Stimulated activated CD4-positive, alpha-beta T cell treated with anti-CD3 and anti-CD28 coated beads, Interleukin-4, amount 100 ng/mL, for 24 hours (primary cell): ENCODE data around the gene KIAA1328.

Experiments
- DNase-seq: peaks from one replicate; pipeline ENCODE4 v3.0.0-alpha.2; 2020

KIAA1328 gene

DNA sequence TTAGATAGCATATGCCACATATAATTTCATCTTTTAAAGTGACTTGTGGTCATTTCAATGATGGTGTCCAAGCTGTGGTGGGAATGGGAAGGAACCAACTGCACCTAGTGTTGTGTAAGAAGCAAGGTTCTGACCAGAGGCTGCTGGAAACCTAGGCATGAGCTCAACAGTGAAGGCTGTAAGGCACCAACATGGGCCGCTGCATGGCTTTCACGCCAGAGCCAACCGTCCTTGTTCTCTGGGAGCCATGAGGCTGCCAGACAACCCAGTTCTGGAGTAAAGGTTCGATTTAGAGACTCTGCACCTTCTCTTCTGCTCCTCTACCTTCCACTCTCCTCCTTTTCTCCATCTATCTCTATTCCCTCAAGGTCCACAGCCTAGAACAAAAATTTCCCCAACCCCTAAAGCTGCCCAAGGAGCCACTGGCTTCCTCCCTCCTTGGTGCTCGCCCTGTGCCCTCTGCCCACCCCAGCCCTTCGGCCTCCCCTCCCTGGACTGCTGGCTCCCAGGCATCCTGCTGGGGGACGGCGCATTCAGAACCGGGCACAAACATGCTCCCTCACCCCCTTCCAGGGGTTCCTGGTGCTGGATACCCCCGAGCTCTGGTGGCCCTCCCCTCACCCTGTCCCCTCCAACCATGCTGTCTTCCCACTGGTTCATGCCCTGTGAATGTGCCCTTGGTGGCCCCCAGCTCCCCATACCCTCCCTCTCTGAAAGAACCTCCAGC is 431.6 kb downstream of the KIAA1328 start:
- no peak for DNase-seq

DNA sequence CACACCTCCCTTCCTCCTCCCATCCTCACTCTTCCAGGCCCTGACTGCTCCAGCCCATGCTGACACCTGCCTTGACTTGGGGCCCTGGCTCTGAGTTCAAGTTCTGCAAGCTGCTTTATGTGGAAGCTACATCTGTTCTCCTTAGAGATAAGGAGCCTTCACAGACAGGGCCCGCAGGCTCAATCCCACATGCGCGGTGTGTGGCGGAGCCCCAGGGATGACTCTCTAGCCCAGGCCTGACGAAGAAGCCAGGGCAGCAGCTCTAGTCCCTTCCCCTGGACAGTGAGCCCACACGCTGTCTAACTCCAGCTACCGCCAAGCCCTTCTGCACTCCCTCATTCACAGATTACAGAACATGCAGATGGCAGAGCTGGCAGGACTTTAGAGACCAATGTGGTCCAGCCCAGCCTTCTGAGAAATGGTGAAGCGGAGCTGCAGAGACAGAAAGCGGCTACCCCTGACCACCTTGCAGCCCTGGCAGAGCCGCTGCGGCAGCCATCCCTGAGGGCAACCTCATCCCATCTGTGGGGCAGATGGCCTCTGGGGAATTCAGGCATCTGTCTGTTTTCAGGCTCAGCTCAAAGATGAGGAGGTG is 432.4 kb downstream of the KIAA1328 start:
- no peak for DNase-seq

DNA sequence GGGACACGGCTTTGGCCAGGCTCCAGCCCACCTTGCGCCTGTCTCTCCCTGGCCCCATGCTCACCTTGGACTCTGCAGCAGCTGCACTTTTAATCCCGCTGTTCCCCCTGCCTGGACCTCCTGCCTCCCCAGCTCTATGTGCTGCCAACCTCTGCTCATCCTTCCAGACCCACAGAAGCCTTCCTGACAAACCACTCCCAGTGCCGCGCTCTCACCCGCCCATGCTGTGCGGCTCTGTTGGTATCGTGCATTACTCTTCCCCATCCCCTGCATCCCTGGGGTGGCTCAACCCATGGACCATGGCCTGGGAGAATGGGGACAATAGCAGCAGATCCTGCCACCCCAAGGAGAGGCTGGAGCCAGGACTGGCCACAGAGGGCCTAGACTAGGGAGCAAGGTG is 433.1 kb downstream of the KIAA1328 start:
- no peak for DNase-seq

DNA sequence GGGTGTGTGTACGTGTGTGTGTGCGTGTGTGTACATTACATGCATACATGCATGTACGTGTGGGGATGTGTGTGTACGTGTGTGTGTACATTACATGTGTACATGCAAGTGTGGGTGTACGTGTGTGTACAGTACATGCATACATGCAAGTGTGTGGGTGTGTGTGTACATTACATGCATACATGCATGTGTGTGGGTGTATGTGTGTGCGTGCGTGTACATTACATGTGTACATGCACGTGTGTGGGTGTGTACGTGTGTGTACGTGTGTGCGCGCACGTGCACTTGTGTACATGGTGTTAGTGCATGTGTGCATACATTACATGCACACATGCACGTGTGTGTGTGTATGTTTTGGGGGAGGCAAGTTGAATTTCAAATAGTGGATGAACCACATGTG is 436.0 kb downstream of the KIAA1328 start:
- DNase-seq = no peak

DNA sequence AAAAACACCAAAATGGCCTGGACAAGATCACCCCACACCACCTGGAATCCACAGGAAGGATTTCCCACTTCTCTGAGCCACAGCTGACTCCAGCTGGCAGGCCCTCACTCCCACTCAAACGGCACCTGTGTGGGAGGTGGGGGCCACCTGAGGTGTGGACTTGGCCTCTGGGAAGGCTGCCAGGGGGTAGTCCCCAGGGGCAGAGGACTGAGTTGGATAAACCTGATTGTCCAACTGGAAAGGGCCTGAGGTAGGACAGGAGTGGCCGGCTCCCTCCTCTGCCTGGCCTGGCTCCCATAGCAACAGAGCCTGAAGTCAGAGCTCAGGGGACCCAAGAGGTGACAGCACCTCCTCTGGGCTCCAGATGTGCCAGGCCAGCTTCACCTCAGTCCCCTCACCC is 436.5 kb downstream of the KIAA1328 start:
- DNase-seq = no peak

DNA sequence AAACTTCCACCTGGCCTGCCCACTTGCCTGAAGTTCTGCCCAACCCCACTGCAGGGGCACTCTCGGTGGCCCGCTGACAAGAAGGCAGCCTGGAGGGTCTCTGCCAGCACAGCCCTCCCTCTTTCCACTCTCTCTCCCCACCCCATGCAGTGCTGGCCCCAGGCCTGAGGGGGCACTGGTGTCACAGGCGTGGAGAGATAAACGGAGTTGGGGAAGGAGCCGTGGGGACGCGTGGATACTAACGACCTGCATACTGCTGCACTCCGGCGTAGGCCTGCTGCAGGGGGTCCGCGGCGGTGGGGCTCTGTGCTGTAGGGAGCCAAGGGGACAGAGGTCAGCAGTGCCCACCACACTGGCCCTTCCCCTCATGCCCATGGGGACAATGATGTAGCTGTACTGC is 437.4 kb downstream of the KIAA1328 start:
- DNase-seq = no peak

DNA sequence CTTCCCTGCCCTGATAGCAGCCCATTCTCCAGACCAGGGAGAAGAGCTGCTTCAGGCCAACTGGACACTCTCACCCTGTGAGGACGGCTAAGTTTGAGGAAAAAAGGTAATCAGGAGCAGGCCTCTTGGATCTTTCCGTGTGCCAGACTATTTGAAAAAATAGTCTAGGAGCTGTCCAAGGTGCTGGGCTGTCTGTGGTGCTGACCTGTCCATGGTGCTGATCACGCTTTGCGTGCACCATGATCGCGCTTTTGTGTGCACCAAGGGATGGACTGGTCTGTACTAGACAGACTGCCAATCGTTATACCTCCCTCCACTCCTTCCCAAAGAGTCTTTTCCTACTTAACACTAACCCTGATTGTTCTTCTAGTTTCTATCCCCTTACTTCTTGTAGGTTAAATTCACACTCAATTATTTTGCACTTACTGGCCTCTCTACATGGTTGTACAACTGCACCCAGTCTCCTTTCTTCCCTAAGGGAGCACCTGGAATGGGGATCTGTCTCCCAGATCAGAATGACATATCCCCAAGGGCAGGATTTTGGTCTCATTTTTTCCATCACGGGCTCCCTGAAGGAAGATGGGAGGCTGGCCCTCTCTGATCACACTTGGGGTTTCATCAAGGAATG is 441.2 kb downstream of the KIAA1328 start:
- no peak for DNase-seq

DNA sequence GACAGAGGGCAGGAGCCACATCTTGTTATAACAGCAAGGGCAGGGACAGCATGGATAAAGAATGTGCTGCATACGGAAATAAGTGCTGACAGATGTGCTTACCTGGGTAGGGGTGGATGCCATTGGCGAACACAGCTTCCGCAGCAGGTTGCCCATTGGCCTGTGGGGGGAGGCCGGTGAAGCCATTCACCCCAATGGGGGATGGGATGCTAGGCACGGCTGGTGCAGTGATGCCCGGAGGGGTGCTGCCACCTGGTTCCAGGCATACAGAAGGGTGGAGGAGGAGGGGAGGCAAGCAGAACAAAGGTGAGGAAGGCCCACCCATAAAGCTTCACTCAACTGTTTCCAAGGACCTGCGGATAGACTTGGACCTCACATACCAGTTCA is 441.7 kb downstream of the KIAA1328 start:
- no peak for DNase-seq

DNA sequence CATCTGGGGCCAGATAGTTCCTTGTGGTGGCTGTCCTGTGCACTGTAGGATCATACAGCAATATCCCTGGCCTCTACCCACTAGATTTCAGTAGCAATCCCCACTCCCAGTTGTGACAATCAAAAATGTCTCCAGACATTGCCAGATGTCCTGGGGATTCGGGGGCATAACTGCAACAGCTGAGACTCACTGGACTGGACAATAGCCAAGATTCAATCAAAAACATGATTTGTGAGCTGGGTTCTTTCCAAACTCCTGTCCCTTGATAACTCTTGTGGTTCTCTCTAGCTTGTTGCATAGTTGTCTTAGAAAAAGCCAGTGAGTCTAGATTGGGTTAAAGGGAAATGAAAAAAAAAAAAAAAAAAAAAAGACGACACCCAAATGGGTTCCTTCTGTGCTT is 443.3 kb downstream of the KIAA1328 start:
- no peak for DNase-seq

DNA sequence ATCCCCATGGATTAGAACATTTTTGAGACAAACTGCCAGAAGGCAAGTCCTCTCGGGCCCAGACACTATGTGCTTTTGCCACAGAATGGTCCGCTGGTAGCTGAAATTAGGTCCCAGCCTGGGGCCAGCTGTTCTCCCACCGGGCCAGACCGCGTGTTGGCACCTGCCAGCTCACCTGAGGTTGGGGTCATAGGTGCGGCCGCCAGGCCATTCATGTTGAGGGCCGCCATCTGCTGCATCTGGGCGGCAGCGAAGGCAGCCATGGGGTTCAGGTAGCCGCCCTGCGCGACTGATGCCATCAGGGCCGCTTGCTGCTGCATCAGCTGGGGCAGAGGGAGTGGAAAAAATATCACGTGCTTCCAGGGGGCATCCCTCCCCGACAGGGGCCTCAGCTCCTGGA is 443.9 kb downstream of the KIAA1328 start:
- no peak for DNase-seq

DNA sequence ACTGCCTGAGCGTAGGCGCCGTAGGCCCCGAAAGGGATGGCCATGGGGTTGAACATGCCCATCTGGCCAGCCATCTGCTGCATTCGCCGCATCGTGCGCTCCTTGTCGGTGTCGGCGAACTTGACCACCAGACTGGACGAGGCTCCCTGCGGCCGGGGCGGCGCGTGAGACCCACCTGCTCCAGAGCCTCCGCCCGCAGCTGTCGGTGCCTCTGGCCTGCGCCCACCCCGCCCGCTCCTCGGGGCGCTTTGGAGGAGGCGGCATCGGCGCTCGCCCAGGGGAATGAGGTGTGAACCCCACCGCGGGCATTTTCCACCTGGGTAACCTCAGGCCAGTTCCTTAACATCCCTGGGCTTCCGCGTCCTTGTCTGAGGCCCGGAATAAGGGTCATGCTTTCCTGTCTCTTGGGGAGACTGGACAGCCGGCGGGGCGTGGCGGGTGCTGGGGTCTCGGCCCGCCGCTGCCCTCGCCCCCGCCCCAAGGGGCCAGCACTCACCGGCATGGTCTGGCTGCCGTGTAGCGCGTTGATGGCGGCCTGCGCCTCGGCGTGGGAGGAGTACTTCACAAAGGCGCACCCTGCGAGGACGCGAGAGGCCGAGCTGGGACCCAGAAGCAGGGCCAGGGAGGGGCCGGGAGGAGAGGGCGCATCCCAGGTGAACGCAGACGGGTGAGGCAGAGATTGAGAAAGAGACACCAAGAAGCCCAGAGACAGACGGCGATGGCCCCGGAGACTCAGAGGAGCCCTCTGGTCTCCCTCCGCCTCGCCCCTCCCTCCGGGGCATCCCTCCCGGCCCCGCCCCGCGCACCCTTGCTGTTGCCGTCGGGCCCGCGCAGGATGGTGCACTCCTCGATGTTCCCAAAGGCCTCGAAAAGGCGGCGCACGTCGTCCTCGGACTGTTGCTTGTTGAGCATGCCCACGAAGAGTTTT is 445.6 kb downstream of the KIAA1328 start:
- DNase-seq = no peak

DNA sequence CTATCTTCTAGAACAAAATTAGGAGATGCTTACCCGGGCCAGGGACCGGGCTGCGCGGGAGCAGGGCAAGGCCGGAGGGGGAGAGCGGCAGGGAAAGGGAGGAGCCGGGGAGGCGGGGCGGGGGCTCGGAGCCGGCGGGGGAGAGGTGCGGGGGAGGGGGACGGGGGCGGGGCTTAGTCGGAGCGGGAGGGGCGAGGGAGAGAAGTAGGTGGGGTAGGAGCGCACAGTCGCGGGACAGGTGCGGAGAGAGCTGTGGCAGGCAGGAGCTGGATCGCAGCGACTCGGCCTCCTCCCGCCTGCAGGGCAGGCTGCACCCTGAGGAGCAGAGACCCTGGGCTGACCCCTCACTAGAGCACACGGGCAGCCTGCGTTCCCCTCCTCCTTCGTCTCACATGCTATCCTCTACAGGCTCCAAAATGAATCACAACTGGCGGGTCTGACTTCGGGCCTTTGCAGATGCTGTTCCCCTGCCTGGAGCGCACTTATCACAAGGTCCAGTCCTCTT is 446.4 kb downstream of the KIAA1328 start:
- DNase-seq = no peak

DNA sequence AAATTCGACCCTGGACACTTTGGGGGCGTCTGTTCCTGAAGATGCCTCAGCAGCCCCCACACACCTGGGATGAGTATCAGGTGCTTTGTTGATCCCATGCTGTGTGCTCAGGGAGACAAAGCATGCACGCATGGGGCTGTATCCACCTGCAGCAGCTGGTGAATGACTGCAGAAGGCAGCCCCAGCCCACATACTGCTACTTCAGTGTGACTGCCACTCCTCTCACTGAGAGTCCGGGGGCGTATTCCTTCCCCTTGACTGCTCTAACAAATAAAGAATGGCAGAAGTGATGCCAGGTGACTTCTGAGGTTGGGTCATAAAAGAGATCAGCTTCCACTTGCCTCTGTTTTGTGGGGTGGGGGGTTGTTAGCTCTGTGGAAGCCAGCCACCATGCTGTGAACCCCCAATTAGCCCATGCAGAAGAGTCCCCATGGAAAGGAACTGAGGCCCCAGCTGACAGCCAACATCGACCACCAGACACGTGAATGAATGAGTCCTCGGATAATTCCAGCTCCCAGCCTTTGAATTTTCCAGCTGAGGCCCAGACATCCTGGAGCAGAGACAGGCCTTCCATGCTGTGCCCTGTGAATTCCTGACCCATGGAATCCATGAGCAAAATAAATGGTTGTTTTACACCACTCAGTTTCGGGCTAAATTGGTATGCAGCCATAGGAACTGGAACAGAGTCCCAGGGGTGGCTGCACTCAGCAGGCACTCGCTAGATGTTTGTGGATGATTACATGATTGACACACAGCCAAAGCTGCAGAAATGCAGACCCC is 447.4 kb downstream of the KIAA1328 start:
- DNase-seq = no peak

DNA sequence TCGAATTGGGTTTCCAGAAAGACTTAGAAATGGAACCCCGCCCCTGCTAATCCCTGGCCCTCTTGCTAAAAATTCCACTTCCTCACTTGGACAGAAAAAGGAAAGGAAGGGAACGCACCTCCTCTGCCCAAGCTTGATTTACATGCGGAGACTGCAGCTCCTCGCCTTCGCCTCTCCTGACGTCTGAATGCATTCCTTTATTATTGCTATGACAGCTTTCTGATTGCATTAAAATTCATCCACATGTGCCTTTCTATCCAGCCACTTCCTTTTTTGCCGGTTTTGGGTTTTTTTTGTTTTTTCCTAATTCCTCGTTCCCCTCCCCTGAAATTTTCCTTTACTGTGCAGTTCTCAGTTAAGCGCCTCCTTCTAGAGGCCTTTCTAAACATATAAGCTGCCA is 448.9 kb downstream of the KIAA1328 start:
- DNase-seq = no peak
